HL-60 (cell line): ENCODE results near the gene KYAT1.
A peak's percentile ranks its signal among the peaks of the same experiment; 100 is the strongest.

Experiments used
- DNase-seq, 2 experiments: peaks; one replicate each; pipeline ENCODE4 v3.0.0-alpha.2; 2010 to 2020; ENCODE audit warnings: low read depth in 1 of 2, low spot score in 1 of 2
- H3K27ac ChIP-seq: fragments of 250-450 bp; sonication (Bioruptor Pico); replicated peaks from 2 replicates; pipeline ENCODE4 v1.5.1; 2020; ENCODE audit warnings: mild to moderate bottlenecking, moderate library complexity
- H3K27me3 ChIP-seq: fragments of 250-450 bp; sonication (Bioruptor Pico); 2 replicates; pipeline ENCODE4 v1.5.1; 2021; ENCODE audit warnings: mild to moderate bottlenecking, moderate library complexity; ENCODE audit not compliant: insufficient read depth, poor library complexity, severe bottlenecking
- H3K4me3 ChIP-seq: replicated peaks from 2 replicates; pipeline ENCODE4 v1.5.1; 2011; ENCODE audit warnings: mild to moderate bottlenecking, control low read depth, low read length; ENCODE audit not compliant: insufficient read depth
- GABPA ChIP-seq: IDR thresholded peaks from 2 replicates; pipeline ENCODE4 v1.6.1; 2012; ENCODE audit warnings: low read depth
- POLR2AphosphoS5 ChIP-seq: IDR thresholded peaks from 2 replicates; pipeline ENCODE4 v1.6.1; 2012; ENCODE audit warnings: low read depth
- SPI1 ChIP-seq: IDR thresholded peaks from 2 replicates; pipeline ENCODE4 v1.6.1; 2012; ENCODE audit warnings: low read depth, mild to moderate bottlenecking, borderline replicate concordance
- TF ChIP-seq, protein P1 (sequence below): IDR thresholded peaks from one replicate; pipeline ENCODE4 v1.5.1; 2011; ENCODE audit warnings: low read length, control low read depth, inconsistent platforms; ENCODE audit not compliant: insufficient read depth
- TF ChIP-seq, protein P2 (sequence below): IDR thresholded peaks from 2 replicates; pipeline ENCODE4 v1.6.1; 2012; ENCODE audit warnings: low read depth; ENCODE audit not compliant: insufficient replicate concordance

Gene KYAT1

DNA sequence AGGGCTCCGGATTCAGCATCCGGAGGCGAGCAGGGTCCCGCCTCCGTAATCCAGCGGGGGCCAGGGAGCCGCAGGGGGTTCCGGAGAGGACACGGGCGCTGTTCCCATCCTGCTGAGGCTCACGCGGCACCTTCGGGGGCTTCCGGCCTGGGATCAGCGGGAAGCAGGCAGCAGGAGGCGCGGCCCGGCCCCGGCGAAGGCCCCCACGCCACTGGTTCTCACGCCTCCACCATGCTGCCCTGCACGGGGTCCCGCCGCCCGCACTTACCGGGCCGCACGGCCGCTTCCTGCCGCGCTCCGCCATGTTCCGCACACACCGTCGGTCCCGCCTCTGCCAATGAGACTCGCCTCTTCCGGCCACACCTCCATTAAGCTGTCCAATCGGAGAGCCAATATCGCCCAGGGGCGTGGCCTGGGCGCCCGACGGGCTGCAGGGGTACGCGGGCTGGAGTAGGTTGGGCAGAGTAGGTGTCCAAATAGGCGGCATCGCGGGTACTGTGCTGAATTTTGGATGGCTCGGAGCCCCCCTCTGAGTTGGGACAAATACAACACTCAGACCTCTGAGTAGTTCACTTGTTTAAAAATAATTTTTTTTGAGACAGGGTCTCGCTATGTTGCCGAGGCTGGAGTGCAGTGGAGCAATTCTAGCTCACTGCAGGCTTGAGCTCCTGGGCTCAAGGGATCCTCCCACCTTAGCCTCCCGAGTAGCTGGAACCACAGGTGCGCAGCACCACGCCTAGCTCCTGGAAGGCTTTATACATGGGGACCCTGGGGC lies 52.1 kb downstream of the KYAT1 start, which contains the start of gene SPOUT1:
Gene SPOUT1 (minus strand): TSS at position 318 of the 775 bp plus-strand sequence. CDS start 14 bp downstream, at position 304.
- Histone ChIP-seq H3K27me3 (no peaks in the 10 kb centered on the region), H3K27ac (peak within 1 kb of the TSS; percentile 80), H3K4me3 (peak within 1 kb of the TSS; percentile 93)
- peak; percentile 92 to 96 for DNase-seq
- TF ChIP-seq, protein P1, sequence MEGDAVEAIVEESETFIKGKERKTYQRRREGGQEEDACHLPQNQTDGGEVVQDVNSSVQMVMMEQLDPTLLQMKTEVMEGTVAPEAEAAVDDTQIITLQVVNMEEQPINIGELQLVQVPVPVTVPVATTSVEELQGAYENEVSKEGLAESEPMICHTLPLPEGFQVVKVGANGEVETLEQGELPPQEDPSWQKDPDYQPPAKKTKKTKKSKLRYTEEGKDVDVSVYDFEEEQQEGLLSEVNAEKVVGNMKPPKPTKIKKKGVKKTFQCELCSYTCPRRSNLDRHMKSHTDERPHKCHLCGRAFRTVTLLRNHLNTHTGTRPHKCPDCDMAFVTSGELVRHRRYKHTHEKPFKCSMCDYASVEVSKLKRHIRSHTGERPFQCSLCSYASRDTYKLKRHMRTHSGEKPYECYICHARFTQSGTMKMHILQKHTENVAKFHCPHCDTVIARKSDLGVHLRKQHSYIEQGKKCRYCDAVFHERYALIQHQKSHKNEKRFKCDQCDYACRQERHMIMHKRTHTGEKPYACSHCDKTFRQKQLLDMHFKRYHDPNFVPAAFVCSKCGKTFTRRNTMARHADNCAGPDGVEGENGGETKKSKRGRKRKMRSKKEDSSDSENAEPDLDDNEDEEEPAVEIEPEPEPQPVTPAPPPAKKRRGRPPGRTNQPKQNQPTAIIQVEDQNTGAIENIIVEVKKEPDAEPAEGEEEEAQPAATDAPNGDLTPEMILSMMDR = no peak
- TF ChIP-seq POLR2AphosphoS5 = peak; percentile 96
- peak; percentile 34; the same call in 1 of the 2 replicates for TF ChIP-seq GABPA
- TF ChIP-seq, protein P2, sequence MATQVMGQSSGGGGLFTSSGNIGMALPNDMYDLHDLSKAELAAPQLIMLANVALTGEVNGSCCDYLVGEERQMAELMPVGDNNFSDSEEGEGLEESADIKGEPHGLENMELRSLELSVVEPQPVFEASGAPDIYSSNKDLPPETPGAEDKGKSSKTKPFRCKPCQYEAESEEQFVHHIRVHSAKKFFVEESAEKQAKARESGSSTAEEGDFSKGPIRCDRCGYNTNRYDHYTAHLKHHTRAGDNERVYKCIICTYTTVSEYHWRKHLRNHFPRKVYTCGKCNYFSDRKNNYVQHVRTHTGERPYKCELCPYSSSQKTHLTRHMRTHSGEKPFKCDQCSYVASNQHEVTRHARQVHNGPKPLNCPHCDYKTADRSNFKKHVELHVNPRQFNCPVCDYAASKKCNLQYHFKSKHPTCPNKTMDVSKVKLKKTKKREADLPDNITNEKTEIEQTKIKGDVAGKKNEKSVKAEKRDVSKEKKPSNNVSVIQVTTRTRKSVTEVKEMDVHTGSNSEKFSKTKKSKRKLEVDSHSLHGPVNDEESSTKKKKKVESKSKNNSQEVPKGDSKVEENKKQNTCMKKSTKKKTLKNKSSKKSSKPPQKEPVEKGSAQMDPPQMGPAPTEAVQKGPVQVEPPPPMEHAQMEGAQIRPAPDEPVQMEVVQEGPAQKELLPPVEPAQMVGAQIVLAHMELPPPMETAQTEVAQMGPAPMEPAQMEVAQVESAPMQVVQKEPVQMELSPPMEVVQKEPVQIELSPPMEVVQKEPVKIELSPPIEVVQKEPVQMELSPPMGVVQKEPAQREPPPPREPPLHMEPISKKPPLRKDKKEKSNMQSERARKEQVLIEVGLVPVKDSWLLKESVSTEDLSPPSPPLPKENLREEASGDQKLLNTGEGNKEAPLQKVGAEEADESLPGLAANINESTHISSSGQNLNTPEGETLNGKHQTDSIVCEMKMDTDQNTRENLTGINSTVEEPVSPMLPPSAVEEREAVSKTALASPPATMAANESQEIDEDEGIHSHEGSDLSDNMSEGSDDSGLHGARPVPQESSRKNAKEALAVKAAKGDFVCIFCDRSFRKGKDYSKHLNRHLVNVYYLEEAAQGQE = peak; percentile 26
- TF ChIP-seq SPI1 = no peak

DNA sequence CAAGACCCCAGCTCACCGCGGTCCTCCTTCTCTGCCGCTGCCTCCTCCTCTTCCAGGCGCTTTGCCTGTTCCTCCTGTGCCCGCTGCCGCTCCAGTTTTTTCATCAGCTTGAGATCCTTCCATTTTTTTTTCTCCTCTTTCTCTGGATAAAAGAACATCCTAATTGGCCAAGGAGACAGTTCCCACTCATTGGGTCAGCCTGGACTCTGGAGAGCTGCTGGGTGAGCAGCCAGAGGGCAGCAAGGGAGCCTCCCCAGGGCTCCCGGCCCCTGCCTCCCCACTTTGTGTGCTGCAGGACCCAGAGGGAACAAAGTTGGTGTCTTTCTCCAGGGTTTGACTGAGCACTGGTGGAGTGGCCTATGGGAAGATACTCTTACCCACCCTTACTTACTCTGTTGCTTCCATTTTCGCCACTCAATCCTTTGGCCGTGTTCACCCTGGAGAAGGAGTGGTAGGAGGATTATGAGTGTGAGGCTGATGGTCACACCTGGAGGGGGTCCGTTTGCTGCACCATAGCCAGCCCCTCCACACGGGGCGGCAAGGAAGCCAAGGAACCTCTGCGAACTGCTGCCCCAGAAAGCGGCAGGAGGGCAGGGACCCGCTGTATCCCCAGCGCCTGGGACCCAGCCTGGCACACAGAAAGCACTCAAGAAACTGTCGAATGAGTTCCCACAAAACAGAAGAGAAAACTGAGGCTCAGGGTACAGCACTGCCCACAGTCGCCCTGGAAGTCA lies 52.9 kb downstream of the KYAT1 start:
- DNase-seq = no peak
- Histone ChIP-seq H3K27me3 (no peaks in the 10 kb centered on the region), H3K27ac (peak overlapping the region; percentile 80), H3K4me3 (peak overlapping the region; percentile 93)
- TF ChIP-seq POLR2AphosphoS5 (no peak), GABPA (no peak), SPI1 (no peak)
- TF ChIP-seq, protein P2 = no peak
- TF ChIP-seq, protein P1 = no peak

DNA sequence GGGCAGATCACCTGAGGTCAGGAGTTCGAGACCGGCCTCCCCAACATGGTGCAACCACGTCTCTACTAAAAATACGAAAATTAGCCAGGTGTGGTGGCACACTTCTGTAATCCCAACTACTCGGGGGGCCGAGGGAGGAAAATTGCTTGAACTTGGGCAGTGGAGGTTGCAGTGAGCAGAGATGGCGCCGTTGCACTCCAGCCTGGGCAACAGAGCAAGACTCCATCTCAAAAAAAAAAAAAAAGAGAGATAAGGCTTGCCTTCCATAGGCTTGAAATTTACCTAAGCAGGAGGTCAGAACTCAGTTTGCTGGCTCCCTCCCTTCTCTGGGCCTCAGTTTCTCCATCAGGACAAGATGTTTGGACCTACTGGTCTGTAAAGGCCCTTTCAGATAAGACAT lies 53.5 kb downstream of the KYAT1 start:
- DNase-seq = no peak
- peak overlapping the region; percentile 93; the same call in 1 of the 2 replicates for H3K4me3 ChIP-seq
- H3K27me3 ChIP-seq = no peaks in the 10 kb centered on the region
- no peak for TF ChIP-seq POLR2AphosphoS5
- TF ChIP-seq, protein P2 = no peak
- H3K27ac ChIP-seq = no peak overlapping the region
